ENCODE measurements around the gene PRRC2B.

DNA sequence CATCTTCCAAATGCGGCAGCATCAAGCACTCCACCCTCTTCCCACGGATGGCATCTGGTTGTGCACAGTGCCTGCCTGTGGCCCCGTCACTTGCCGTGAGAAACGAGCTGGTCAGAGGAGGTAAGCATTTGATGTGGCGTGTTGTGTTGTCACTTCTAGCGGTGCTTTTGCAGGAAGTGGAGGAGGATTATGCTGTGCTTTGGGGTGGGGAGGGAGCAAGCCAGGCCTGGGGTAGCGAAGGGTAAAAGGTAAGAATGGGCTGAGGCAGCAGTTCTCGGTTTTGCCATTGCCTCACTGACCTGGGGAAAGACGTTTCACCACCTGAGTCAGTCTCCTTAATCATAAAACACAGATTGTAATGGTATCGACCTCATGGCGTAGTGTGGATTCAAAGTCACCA lies 106.5 kb downstream of the PRRC2B start:
- no peak for TF ChIP-seq EP300 (IDR thresholded peaks at IDR 0.05)
- TF ChIP-seq, protein P1, sequence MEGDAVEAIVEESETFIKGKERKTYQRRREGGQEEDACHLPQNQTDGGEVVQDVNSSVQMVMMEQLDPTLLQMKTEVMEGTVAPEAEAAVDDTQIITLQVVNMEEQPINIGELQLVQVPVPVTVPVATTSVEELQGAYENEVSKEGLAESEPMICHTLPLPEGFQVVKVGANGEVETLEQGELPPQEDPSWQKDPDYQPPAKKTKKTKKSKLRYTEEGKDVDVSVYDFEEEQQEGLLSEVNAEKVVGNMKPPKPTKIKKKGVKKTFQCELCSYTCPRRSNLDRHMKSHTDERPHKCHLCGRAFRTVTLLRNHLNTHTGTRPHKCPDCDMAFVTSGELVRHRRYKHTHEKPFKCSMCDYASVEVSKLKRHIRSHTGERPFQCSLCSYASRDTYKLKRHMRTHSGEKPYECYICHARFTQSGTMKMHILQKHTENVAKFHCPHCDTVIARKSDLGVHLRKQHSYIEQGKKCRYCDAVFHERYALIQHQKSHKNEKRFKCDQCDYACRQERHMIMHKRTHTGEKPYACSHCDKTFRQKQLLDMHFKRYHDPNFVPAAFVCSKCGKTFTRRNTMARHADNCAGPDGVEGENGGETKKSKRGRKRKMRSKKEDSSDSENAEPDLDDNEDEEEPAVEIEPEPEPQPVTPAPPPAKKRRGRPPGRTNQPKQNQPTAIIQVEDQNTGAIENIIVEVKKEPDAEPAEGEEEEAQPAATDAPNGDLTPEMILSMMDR (IDR thresholded peaks at IDR 0.05) = no peak
